HG03066 (cell line): Measurements from ENCODE around the gene SCG5.

Experiments used
- ATAC-seq: cut with Tn5 transposase; IDR thresholded peaks from one replicate; pipeline ENCODE4 v1.9.1; 2021; ENCODE audit warnings: low read depth; ENCODE audit not compliant: unreplicated experiment

Gene SCG5

DNA sequence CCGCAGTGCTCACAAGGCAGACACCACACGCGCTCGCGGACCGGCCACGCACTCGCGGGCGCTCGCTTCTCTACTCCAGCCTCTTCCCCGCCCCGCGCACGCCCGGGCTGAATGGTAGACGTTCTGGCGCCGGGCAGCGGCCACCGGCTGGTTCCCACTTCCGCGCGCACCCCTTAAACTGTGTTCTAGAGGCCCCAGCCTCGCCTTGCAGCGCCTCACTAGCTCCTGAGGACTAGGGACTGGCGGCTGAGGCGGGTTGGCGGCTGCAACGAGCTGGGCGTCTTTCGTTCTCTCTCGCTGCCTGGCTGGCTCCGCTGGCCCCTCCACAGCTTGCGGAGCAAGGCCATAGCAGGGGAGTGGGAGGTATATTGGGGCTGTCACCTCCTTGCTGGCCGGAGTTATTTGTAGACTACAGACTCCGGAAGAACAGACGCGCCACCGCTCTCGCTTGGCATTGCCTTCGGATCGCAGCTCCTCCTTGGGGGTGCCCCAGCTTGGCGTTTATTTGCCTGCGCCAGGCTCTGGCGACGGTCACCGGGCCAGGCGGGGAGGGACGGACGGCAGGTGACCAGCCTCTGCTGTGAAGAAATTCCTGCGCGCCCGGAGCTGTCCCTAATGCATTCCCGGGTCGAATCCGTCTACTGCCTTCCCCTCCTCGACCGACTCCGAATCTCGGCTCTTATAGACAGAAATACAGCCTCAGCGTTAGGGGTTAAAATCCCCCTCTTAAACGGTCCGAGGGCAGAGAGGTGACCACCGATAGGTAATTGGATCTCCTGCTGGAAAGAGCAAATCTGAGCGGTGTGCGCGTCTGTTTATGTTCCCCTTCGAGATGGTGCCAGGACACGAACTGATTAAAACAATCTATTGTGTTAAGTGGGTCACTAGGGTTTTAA, 77.6 kb downstream of the SCG5 start:
- ATAC-seq = no peak

DNA sequence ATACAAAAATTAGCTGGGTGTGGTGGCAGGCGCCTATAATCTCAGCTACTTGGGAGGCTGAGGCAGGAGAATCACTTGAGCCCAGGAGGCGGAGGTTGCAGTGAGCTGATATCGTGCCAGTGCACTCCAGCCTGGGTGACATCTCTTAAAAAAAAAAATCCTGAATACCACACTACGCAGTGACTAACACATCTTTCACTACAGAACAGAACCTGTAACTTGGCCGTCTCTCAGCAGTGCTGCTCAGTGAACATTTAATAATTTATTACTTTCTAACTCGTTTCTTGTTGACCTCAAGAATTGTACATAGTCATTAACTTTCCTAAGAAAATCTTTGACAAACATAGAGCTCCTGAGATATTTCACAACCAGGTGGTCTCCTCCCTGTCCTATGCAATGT, 80.1 kb downstream of the SCG5 start:
- ATAC-seq = no peak

DNA sequence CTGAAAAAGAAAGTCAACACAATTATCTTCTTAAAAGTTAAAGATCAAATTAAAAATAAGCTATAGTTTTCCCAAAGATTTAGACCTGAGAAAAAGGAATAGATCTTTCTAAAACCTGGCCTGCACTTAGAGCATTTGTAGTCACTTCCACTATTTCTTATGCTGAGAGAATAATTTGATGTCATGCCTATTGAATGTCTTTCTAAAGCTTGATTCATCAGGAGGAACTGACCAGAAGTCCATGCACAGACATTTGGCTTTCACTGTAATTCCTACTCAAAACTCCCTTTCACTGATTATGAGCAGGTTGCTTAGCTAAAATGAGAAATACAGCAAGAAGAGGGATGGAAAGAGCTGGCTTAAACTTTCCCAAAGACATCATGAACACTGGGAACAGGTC, 80.6 kb downstream of the SCG5 start:
- no peak for ATAC-seq

DNA sequence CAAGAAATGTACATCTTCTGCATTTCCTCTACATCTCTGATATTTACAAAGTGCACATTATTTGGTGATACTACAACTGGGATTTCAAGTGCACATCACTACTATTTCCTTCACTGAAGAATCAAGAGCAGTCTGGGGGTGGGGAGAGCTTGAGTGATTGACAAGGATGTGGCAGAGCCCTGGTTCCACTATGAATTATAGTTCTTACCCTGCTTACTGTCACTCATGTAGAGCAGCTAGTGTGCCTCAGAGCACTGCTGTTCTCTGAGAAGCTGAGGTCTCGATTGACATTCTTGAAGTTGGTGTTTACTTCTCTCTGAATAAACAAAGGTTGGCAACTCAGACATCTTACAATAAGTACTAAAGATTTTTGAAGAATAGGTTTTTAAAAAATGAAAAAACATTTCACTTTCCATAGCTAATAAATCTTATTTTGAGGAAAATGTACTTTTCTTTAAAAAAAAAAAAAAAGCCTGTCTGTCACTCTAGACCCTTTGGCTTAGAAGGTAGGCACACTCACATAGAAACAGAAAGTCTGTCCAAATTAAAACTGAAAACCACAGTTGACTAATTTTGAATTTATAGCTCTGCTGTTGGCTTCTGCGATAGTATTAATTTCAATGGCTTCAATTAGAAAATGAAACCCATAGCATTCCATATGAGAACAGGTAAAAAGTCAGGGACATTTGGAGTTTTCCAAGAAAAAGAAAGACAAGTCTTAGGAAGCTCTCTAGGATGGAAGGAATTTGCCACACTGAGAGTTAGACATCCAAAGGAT, 81.8 kb downstream of the SCG5 start:
- peak; percentile 86 for ATAC-seq

DNA sequence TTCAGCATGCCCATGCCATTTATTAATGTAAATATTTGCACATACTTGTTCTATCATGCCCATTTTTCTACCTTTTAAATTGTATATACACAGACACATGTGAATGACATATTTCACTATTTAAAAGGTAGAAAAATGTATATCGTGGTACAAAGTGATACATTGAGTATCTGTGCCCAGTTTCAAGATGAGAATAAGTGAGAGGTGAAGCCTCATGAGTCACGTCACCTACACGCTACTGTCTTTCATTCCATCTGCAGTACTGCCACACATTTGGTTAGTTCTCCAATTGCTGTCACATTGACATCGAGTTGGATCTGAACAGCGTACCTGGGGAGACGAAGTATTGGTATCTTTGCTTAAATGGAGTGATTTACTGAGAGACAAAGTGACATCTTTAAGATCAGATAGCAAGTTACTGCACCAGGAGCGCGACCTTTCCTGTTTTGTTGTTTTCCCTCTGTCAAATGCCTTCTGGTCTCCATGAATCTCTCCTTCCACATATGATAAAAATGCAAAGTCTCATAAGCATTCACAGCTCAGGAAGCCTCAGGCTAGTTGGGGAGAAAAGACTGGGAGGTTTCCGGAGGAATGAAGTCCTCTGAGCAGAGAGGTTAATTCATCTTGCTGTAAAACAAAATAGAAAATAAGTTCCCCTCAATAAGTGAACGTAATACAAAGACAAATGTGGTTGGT, 88.3 kb downstream of the SCG5 start:
- no peak for ATAC-seq

DNA sequence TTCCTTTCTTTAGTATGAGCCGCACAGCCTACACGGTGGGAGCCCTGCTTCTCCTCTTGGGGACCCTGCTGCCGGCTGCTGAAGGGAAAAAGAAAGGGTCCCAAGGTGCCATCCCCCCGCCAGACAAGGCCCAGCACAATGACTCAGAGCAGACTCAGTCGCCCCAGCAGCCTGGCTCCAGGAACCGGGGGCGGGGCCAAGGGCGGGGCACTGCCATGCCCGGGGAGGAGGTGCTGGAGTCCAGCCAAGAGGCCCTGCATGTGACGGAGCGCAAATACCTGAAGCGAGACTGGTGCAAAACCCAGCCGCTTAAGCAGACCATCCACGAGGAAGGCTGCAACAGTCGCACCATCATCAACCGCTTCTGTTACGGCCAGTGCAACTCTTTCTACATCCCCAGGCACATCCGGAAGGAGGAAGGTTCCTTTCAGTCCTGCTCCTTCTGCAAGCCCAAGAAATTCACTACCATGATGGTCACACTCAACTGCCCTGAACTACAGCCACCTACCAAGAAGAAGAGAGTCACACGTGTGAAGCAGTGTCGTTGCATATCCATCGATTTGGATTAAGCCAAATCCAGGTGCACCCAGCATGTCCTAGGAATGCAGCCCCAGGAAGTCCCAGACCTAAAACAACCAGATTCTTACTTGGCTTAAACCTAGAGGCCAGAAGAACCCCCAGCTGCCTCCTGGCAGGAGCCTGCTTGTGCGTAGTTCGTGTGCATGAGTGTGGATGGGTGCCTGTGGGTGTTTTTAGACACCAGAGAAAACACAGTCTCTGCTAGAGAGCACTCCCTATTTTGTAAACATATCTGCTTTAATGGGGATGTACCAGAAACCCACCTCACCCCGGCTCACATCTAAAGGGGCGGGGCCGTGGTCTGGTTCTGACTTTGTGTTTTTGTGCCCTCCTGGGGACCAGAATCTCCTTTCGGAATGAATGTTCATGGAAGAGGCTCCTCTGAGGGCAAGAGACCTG, 89.5 kb downstream of the SCG5 start:
- no peak for ATAC-seq

DNA sequence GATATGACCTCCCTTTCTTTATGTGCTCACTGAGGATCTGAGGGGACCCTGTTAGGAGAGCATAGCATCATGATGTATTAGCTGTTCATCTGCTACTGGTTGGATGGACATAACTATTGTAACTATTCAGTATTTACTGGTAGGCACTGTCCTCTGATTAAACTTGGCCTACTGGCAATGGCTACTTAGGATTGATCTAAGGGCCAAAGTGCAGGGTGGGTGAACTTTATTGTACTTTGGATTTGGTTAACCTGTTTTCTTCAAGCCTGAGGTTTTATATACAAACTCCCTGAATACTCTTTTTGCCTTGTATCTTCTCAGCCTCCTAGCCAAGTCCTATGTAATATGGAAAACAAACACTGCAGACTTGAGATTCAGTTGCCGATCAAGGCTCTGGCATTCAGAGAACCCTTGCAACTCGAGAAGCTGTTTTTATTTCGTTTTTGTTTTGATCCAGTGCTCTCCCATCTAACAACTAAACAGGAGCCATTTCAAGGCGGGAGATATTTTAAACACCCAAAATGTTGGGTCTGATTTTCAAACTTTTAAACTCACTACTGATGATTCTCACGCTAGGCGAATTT, 91.2 kb downstream of the SCG5 start:
- ATAC-seq = no peak

DNA sequence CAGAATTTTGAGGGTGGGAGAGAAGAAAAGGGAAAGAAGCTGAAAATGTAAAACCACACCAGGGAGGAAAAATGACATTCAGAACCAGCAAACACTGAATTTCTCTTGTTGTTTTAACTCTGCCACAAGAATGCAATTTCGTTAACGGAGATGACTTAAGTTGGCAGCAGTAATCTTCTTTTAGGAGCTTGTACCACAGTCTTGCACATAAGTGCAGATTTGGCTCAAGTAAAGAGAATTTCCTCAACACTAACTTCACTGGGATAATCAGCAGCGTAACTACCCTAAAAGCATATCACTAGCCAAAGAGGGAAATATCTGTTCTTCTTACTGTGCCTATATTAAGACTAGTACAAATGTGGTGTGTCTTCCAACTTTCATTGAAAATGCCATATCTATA, 91.8 kb downstream of the SCG5 start:
- ATAC-seq = no peak

DNA sequence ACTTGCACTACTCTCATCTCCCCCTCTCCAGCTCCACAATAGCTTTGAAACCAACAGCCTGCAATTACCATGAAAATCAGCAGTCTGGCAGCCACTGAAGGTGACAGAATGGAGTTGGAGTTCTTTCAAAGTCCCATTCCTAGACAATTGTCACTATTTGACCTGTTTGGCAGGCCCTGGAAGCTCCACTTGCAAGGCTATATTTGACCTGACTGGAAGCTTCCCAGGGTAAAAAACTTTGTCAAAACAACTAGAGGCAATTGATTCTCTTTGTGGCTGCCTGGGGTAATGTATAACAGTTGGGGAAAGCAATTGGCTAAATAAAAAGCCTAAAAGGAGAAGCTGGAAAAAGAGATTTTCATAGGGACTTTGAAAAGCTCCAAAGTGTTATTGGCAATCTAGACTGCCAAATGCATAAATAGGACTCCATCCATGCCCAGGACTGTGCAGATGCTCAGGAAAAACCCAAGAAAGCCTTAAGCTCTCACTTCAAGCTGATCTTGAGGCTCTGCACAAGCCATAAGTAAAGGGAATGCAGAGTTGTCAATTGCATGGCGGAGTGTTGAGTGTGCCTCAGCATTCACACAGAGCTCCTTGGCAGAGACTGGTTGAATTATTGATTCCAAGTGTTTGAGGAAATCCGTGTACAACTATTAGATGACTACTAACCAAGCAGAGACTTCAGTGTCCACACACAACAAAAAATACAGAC, 94.6 kb downstream of the SCG5 start:
- no peak for ATAC-seq

DNA sequence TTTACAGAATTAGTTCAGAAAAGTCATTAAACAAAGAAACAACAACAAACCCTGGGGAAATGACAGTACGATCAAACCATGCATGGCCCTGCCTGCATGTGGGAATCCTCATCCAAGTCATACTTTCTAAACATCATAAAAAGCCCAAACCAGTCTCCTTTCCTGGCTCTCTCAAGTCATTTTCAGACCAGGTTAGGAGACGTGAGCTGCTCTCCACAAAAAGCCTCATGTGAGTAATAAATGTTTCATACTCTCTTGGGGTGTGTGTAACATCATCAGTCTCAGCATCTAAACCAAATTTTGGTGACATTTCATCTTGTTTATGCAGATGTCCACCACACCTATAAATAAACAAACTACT, 95.2 kb downstream of the SCG5 start:
- ATAC-seq = no peak

DNA sequence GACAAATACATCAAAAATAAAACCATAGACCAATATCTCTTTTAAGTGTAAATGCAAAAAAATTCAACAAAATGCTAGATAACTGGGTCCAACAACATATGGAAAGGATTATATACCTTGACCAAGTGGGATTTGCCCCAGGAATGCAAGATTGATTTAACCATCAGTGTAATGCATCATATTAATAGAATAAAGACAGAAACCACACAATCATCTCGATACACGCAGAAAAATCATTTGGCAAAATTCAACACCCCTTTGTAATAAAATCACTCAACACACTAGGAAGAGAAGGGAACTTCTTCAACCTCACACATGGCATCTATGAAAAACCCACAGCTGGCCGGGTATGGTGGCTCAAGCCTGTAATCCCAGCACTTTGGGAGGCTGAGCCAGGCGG, 95.8 kb downstream of the SCG5 start:
- no peak for ATAC-seq

DNA sequence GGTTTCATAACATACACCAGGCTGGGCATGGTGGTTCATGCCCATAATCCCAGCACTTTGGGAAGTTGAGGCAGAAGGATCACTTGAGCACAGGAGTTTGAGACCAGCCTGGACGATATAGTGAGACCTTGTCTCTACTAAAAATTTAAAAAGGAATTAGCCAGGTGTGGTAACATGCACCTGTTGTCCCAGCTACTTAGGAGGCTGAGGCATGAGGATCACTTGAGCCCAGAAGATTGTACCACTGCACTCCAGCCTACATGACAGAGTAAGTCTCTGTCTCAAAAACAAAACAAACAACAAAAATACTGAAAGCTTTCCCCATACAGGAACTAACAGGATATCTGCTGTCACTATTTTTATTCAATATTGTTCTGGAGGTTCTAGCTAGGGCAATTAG, 97.2 kb downstream of the SCG5 start:
- no peak for ATAC-seq

DNA sequence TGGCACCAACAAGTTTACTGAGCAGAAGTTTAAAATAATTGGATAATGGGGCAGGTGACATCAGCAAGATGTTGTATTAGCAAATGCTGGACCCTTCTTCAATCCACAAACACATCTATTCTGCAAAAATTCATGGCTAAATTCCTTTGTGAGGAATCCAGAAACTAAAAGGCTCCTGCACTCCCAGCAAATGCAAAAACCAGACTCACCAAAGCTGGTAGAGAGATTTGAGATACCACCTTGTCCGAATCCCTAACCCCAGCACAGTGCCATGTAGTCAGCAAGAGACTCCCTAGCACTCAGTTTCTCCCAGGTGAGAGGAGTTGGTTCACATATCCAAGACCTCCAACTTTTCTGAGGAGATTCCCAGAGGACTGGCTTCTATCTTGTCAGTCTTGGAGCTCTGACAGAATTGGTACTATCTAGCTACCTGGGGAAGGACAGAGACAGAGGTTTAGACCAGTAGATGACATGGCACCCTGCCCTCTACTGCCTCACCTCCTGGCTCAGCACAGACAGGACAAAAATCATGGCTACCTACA, 98.1 kb downstream of the SCG5 start:
- ATAC-seq = no peak

DNA sequence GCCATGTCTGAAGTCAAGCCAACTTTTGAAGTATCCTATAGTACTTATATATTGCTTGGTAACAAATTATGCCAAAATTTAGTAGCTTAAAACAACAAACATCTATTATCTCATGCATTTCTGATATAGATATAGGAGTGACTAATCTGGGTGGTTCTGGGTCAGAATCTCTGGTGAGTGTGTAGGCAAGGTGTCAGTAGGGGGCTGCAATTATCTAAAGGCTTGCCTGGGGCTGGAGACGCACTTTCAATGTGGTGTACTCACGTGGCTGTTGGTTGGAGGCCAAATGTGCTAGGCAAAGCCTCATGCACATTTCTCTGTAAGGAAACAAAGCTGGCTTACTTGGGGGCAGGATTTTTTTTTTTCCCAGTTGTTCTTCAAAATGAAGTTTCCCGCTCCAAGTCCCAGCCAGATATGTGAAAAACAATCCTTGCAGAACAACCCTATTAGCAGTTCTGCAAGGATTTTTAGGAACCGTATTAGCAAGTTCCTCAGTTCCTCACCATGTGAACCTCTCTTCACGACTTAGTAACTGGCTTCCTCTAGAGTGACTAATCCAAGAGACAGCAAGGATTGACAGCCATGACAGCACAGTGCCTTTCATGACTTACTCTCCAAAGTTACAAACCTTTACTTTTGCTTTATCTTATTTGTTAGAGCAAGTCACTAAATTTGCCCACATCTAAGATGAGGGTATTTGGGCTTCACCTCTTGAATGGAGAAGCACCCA, 102.1 kb downstream of the SCG5 start:
- ATAC-seq = no peak

DNA sequence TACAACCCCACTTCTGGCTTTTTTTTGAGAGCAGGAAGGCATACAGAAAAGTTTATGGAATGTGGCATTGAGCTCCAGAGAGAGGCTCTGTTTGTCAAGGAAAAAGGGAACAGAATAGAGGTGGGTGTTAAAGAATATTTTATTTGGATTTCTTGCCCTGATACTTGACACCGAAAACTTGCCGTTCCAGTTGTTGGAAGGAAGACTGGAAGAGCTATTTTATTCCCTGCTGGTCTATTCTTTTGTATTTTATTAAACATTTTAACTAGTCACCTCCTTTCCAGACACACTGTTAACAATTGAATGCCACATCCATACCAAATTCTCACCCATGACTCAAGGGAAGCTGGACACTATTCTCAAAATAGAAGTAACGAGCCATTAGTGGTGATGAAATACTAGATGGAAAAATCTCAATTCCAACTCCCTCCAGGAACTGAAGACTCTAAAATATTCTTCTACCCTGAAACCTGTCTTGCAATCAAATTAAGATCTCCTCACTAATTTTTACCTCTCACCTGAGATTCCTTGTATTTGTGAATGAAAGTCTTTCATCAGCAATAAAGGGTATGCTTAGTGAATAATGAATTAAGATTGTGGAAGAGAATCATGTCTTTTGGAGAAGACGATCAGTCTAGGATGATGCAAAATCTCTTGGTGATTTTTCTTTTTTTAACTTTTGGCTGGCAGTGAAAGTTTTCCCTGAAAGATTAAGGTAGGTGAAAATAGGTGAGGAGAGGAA, 104.8 kb downstream of the SCG5 start:
- ATAC-seq = no peak
